ENCODE data around the gene STARD3NL. TPM values are rescaled to one million over a fixed set of nuclear protein-coding genes. Genes with fewer than 3 reads are reported as not detected.
A peak's percentile ranks its signal among the peaks of the same experiment; 100 is the strongest.
"Not testable (repeated sequence)": the region's sequence is repeated elsewhere in the genome, so short reads cannot be mapped to it uniquely, and the experiment has no call there.

STARD3NL gene
- total and polyA plus RNA-seq, 8 donors: 7.2 to 23.1 (median 10.8) TPM

- Histone ChIP-seq H3K4me3 (no peak overlapping the region), H3K9me3 (no peaks in the 10 kb centered on the region), H3K36me3 (peaks cover 0 to 13% (median 5%) of the 10 kb centered on the region in 3 donors), H3K4me1 (no peaks in the 10 kb centered on the region), H3K27me3 (no peaks in the 10 kb centered on the region), H3K27ac (no peak overlapping the region)
- peak in 3 of 4 donors; percentile 34 to 57 (median 47) for ATAC-seq
- WGBS, 2 donors: 82 to 86% methylated on average over 11 of the region's 11 CpGs
- TF ChIP-seq CTCF (IDR thresholded peaks at IDR 0.05): no peak
- no peak for DNase-seq
- FAIRE-seq: no peak
- intact Hi-C loops (cut with DNase I): no loop called here
Observed at GRCh38 chr7:38232502-38233366, 54.7 kb downstream of the STARD3NL start.

GRCh38 chr7:38234759-38235158 is 56.7 kb downstream of the STARD3NL start:
- H3K36me3 ChIP-seq; H3K4me1 ChIP-seq; H3K9me3 ChIP-seq; H3K27me3 ChIP-seq; intact Hi-C loops (cut with DNase I); H3K27ac ChIP-seq; H3K4me3 ChIP-seq; DNase-seq; ATAC-seq; FAIRE-seq: not testable (repeated sequence)
- WGBS, 2 donors: 85 to 93% methylated on average over 11 of the region's 11 CpGs

GRCh38 chr7:38235606-38236005 is 57.6 kb downstream of the STARD3NL start:
- Histone ChIP-seq H3K27me3 (no peaks in the 10 kb centered on the region), H3K4me1 (no peaks in the 10 kb centered on the region), H3K36me3 (no peaks in the 10 kb centered on the region), H3K4me3 (no peak overlapping the region), H3K9me3 (no peaks in the 10 kb centered on the region), H3K27ac (no peak overlapping the region)
- DNase-seq (no peak), ATAC-seq (no peak), FAIRE-seq (no peak)
- intact Hi-C loops (cut with DNase I): no loop called here
- 54 to 58% methylated on average over 4 of the region's 4 CpGs for WGBS, 2 donors
- TF ChIP-seq CTCF (IDR thresholded peaks at IDR 0.05): no peak

GRCh38 chr7:38239129-38239528 is 61.1 kb downstream of the STARD3NL start:
- H3K27me3 ChIP-seq; H3K4me1 ChIP-seq; ATAC-seq; H3K27ac ChIP-seq; intact Hi-C loops (cut with DNase I); FAIRE-seq; H3K9me3 ChIP-seq; H3K36me3 ChIP-seq; H3K4me3 ChIP-seq; DNase-seq: not testable (repeated sequence)
- WGBS, 2 donors: 80 to 86% methylated on average over 10 of the region's 10 CpGs

- H3K27me3 ChIP-seq: no peaks in the 10 kb centered on the region
- no peak for TF ChIP-seq CTCF (IDR thresholded peaks at IDR 0.05)
- intact Hi-C loops (cut with DNase I): no loop called here
- no peak overlapping the region for H3K27ac ChIP-seq
- DNase-seq (no peak), FAIRE-seq (no peak), ATAC-seq (no peak)
- WGBS, 2 donors: 60 to 64% methylated on average over 3 of the region's 3 CpGs
- H3K4me3 ChIP-seq: no peak overlapping the region
- H3K9me3 ChIP-seq: no peaks in the 10 kb centered on the region
- H3K36me3 ChIP-seq: no peaks in the 10 kb centered on the region
- H3K4me1 ChIP-seq: no peaks in the 10 kb centered on the region
Observed at GRCh38 chr7:38241071-38241470, 63.0 kb downstream of the STARD3NL start.

- DNase-seq (no peak), FAIRE-seq (no peak), ATAC-seq (no peak)
- no peaks in the 10 kb centered on the region for H3K4me1 ChIP-seq
- no peaks in the 10 kb centered on the region for H3K27me3 ChIP-seq
- H3K9me3 ChIP-seq: no peaks in the 10 kb centered on the region
- H3K36me3 ChIP-seq: no peaks in the 10 kb centered on the region
- 86 to 90% methylated on average over 6 of the region's 6 CpGs for WGBS, 2 donors
- H3K27ac ChIP-seq: no peak overlapping the region
- H3K4me3 ChIP-seq: no peak overlapping the region
- TF ChIP-seq CTCF (IDR thresholded peaks at IDR 0.05): no peak
- intact Hi-C loops (cut with DNase I): no loop called here
Observed at GRCh38 chr7:38242814-38243213, 64.8 kb downstream of the STARD3NL start.

- peak in 3 of 4 donors; percentile 65 to 76 (median 66) for ATAC-seq
- H3K4me1 ChIP-seq; H3K9me3 ChIP-seq; H3K36me3 ChIP-seq; intact Hi-C loops (cut with DNase I); H3K27me3 ChIP-seq; H3K4me3 ChIP-seq; H3K27ac ChIP-seq; DNase-seq: not testable (repeated sequence)
- peak; percentile 17 for FAIRE-seq
- 41 to 43% methylated on average over 5 of the region's 5 CpGs for WGBS, 2 donors
Observed at GRCh38 chr7:38243345-38243744, 65.3 kb downstream of the STARD3NL start.

Data from pancreas (tissue), 10 donors.